ENCODE results near the gene NRF1.
"Not testable (repeated sequence)": the region's sequence is repeated elsewhere in the genome, so short reads cannot be mapped to it uniquely, and the experiment has no call there.

NRF1 gene

DNA sequence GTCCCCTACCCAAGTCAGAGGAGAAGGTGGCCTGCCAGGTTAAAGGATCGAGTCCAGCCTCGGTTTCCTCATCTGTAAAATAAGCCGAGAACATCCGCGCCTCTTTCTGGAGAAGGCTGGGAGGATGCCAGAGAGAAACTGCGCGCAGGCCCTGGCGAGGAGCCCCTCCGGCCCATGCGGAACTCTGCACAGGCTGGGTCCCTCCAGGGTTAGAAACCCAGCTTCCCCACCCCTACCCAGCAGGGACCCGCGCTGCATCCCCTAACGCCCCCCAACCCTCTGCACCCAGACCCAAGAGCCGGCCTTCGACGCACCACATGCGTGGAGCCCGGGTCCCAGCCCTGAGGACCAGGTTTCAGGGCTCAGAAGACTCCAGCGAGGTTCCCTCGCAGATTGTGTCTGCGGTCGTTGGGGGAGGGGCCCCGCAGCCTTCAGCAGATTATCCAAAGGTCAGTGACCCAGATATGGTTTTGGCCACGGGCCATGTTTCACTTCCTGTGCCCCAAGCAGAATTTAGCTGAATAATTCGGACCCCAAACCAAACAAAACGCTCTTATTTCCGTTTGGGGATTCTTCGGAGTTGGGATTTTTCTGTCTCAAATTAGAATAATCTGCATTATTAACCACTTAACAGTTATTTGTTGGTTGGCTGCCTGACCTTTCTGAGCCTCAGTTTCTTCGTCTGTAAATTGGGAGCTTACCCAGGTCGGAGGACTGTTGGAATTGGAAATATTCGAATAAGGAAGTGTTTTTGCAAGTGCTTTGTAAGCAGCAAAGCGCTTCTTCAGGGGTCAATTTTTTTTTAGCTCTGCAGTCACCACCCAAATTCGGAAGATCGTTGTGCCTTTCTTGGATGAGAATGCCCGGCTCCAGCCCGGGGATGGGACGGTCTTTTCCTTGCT lies 173.5 kb downstream of the NRF1 start:
- FAIRE-seq = no peak

DNA sequence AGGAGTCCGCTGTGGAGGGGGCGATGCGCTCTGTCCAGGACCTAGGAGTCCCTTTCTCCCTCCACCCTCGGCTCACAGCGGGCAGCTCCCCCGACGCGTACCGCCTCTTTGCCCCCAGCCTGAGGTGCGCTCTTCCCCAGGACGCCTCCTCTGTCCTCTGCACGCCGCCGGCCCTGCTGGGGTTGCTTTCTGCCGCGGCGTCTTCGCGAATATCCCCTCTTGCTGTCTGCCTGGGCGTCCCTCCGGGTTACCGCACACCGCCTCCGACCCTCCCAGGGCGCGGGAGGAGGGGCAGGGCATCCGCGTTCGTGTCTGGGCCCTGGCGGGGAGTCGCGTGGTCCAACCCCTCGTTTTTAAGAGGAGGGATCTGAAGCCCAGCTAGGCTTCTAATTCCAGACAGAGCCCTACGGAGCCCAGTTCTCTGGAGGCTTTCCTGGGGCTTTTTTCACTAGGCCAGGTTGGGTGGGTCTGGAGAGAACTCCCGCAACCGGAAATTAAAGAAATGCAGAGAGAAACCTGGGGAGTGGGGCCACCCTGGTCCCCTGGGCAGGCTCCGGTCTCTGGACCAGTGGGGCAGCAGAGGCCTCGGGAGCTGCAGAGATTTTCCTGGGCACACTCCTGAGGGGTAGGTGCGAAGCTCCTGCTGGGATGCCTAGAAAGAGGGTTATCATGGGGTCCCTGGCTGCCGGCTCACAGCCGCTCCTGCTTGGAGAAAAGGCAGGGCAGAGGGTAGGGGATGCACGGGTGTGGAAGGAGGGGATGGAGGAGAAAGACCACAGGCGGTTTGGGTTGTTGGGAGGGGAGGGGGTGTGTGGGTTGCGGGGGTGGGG lies 174.4 kb downstream of the NRF1 start:
- no peak for FAIRE-seq

DNA sequence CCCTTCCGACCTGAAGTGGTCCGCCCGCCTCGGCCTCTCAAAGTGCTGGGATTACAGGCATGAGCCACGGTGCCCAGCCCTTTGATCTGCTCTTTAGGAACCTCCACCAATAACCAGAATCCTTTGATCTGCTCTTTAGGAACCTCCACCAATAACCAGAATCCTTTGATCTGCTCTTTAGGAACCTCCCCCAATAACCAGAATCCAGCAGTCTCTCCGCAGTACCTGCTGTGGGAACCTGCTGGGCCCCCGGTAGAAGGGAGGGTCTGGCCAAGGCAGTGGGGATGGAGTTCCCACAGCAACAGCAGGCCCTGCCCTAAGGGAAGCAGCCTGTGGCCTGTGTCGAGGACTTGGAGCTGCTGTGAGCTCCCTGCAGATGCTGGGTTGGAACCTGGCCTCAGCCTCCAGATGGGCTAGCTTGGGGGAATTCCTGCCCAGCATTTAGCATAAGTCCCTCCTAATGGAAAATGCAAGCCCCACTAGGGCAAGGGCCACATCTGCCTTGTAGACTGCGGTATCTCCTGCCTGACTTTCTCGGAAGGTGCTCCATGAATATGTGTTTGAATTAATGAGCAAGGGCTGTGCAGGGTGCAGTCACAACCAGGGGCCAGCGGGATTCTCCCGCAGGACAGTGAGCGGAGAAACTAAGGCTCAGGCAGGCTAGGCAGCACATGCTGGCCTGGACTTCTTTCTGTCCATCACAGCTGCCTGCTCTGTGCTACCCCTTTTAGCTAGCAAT lies 175.5 kb downstream of the NRF1 start:
- no peak for FAIRE-seq

DNA sequence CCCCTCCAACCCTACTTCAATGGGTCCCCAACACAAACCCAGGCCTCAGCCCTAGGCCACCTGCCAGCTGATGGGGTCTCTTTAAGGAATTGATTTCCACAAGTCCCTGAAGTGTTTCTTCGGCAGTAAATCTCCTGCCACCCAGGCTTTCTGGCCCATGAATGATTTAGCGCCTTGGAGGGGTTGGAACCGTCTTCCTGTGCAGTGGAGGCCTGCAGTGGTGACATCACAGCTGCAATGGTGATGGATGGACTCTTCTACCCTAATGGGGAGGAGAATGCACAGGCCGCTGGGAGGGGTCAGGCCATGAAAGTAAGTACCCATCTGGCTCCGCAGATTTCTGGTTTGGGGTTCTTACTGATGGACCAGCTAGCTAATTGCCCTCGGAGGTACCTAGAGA lies 177.5 kb downstream of the NRF1 start:
- no peak for FAIRE-seq

DNA sequence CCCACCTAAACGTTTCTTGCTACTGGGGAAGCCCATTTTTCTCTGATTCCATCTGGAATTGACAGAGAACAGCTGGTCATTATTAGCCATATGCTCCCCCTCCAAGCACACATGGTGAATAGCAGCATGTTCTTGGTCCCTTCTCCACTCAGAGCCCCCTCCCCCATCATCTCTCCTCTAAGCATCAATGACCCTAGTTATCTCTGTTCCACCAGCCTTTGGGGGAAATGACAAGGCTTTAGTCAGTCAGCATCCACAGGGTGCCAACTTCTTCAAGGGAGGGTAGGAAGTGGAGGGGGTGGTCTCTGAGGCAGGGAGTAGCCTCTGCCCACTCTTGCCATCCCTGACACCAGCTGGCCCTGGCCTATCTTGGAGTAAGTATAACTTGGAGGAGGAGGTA lies 178.1 kb downstream of the NRF1 start:
- no peak for FAIRE-seq

DNA sequence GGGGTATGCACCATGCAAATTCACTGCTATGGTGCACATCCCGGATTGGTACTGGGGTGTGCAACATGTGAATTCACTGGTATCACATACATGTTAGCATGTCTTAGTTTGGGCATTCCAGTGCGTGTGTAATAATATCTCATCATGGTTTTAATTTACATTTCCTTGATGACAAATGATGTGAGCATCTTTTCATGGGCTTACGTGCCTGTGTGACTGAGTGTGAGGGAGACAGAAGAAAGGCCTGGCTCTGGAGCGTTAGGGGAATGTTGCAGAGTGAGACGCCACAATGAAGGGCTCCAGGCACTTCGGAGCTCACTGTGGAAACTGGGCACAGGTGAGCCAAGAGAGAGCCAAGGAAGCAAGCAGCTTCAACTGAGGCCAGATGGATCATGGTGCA lies 178.6 kb downstream of the NRF1 start:
- FAIRE-seq = no peak

DNA sequence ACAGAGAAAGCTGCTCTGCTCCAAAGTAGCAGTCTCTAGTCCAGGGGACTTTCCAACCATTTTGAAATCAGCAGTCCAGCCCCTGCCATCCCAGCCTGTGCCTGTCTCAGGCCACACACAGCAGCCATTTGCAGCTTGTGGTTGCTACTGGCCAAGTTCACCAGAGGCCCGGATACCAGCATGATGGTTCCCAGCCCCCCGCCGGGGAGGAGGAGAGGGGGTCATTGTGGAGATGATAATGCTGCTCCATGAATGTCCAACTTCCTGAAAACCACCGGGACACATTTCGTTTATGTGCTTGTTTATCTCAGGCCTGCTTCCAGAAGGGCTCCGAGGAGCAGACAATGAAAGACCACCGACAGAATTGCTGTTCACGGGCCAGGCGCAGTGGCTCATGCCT lies 181.2 kb downstream of the NRF1 start:
- FAIRE-seq = no peak

DNA sequence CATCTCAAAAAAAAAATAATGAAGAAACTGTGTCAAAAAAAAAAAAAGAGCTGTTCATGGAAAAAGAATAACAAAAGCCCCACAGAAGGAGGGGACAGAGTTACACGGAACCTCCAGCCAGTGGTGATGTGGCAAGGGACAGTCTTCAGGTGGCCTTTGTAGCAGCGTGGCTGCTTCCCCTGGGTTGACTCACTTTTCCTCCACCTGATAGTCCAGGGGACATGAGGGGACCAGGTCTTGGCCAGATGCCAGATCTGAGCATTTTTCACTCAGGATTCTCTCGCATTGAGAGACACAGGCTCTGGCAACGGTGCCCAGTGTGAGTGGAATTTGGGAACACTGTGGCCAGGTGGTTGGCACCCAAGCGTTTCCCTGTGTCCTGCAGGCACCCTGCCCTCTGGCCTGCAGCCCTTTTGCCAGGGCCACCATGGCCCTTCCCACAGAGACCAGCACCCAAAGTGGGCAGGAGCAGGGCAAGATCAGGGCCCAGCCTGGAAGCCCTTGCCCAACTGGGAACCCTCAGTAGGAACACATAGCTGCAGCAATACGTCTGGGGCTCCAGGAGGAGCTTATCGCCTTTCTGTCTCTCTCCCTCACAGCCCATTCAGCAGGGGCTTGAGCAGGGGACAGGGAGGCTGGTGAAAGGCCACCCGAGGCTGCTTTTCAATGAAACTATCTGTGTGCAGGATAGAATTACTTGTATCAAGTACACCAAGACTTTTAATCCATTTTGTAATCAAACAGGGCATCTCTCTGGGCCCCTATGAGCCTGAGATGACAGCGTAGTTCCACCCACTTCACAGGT lies 182.2 kb downstream of the NRF1 start:
- FAIRE-seq = no peak

DNA sequence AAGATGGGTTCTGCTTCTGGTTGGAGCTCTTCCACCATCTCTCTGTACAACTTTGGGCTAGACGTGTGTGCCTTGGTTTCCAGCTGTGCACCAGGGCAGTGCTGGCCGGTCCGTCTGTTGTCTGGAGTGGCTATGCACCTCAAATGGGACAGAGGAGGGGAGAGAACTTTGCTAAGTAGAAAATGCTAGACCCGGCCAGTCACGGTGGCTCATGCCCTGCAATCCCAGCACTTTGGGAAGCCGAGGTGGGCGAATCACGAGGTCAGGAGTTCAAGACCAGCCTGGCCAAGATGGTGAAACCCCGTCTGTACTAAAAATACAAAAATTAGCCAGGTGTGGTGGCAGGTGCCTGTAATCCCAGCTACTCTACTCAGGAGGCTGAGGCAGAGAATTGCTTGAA lies 182.9 kb downstream of the NRF1 start:
- not testable (repeated sequence) for FAIRE-seq

DNA sequence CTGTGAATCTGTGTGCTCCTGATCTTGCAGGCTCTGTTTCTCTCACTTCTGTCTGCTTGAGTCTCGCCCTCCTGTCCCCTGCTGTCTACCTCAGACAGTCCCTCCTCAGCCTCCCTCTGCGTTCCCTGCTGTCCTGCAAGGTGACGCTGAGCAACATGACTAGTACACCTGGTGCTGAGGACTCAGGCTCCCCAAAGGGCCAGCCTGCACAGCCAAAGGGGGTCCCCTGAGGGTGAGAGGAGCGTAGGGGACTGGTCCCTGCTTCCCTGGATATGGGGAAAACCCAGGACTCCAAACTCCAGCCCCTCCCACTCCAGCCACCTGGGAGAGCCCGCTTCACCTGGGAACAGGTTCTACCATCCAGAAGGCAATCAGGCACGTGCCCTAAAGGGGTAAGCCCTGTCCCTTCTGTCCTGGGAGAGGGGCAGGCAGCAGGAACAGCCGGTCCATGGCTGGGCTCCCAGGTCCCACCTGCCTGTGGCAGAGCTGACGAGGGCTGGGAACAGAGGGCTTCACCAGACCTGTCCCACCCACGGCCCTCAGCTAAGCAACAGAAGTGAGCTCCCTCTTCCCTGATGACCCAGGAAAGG lies 184.8 kb downstream of the NRF1 start:
- no peak for FAIRE-seq

DNA sequence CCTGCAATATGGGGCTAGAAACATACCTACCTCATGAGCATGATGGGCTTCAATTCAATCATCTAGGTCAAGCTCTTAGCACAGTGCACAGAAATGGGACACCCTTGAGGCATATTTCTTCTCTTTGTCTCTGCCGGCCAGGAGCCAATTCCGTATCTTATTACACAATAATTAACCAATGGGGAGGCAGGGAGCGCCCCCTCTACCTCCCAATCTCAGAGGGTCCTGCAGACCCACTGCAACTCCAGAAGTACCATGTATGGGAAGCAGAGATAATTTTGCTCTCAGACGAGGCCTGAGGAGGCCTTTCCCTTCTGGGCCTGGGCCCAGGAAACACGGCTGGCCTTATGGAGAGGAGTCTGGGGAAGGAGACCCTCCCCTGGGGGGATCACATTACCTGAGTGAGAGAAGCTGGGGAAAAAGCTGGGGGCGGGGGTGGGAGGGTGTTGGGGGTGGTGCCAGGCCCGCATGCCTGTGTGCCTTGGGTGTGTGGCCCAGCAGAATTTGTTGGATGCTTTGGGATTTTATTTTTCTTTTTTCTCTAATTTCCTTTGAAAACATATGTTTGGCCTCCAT lies 185.8 kb downstream of the NRF1 start:
- FAIRE-seq = no peak

DNA sequence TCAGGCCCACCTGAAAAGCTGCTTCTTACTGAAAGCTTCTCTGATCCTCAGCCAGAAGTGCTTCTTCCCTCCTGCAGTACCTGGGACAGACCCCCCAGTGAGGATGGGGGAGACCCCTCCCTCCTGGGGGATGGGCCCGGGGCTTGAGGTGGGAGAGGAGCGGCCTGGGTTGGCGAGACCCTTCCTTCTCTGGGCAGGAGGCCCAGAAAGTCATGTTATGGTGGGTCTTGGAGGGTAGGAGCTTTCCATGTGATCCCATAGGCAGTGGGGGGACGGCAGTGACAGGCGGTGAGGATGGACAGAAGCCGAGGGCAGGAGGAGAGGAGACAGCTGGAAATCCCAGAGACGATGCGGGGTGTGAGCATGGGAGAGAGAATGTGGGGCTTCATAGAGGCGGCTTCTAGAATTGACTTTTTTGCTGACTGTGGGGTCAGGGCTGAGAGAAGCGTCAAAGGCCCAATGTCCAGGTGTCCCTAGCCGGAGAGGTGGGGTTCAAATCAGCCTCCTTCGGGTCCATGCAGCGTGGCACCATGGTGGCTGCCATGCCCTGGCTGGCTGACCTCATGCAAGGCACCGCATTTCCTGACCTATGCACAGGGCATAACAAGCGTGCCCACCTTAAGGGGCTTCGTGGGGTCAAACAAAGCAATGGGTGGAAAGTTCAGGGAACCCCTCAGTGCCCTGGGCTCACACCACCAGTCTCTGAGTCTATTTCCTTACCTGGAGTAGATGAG lies 187.3 kb downstream of the NRF1 start:
- FAIRE-seq = no peak

DNA sequence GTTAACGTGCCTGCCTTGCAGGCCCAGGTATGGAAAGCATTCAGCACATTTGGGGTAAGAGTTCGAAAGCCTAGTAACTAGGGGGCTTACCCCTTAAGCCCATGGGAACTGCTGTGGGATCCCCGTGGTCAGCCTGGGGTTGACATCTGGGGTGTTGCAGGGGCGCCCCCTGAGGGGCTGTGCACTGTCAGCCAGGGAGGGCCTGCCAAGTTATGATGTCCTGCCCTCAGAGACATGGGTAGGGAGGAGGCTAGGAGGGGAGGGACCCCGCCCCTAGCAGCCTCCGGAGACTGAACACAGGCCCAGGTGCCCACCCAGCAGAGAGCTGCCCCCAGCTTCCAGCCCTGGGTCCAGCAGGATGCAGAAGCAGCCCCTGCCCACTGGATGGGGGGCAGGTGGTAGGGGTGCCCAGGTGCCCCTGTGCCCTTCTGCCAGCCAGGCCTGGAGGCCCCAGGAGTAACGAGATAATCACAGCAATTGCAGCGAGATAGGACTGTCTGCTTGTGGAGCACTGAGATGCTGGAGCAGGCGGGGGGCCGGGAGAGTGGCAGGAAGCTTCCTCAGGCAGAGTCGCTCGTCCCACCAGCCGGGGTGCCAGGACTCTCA lies 187.9 kb downstream of the NRF1 start:
- no peak for FAIRE-seq

DNA sequence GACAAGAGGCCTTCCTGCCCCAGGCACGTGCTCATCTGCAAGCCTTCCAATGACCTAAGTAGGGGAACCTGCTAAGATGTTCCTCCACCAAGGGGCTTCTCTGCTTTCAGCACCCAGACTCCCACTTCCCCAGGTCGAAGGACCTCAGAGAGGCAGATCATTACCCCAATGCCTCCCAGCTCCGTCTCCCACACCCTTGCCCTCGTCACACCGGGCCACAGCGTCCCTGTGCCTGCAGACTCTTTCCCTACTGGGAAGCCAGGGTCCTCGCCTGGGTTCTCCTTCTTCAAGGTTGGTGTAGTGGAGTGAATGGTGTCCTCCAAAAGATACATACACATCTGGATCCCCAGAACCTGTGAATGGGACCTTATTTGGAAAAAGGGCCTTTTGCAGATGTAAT lies 189.4 kb downstream of the NRF1 start:
- FAIRE-seq = no peak

DNA sequence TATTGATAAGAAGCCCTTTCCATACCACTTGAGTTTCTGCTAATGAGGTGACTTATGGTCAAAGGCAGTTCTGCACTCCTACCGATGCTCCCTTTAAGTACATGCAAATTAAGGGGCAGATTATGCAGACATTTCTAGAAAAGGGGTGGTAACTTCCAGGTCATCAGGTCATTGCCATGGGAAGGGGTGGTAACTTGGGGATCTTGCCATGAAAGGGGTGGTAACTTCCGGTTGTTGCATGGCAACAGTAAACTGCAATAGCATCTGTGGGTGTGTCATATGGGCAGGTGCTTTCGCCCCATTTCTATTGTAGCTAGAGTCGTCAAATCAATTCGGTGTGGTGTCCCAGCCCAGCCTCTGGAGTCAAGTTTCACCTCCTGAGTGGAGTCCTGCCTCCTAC lies 190.4 kb downstream of the NRF1 start:
- FAIRE-seq = no peak

DNA sequence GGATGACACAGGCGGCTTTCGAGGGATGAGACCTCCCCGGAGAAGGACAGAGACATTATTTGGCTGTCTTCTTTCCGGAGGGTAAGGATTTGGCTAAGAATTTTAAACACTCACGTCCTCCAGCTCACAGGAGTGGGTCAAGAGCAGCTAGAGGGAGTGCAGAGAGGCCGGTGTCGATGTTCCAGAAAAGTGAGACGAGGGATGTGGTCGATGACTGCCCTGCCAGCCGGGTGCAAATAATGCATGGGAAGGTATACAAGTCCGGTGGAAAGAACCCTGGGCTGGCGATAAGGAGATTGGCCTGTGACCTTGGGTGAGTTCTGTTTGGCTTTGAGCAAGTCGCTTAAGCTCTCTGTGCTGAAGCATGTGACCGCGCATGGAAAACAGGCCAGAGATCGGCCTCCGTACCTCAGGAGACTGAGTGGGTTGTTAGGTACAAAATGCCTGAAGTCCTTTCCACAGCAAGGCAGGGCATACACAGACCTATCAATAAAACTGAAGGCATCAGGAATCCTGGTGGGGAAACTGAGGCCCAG lies 192.1 kb downstream of the NRF1 start:
- no peak for FAIRE-seq

DNA sequence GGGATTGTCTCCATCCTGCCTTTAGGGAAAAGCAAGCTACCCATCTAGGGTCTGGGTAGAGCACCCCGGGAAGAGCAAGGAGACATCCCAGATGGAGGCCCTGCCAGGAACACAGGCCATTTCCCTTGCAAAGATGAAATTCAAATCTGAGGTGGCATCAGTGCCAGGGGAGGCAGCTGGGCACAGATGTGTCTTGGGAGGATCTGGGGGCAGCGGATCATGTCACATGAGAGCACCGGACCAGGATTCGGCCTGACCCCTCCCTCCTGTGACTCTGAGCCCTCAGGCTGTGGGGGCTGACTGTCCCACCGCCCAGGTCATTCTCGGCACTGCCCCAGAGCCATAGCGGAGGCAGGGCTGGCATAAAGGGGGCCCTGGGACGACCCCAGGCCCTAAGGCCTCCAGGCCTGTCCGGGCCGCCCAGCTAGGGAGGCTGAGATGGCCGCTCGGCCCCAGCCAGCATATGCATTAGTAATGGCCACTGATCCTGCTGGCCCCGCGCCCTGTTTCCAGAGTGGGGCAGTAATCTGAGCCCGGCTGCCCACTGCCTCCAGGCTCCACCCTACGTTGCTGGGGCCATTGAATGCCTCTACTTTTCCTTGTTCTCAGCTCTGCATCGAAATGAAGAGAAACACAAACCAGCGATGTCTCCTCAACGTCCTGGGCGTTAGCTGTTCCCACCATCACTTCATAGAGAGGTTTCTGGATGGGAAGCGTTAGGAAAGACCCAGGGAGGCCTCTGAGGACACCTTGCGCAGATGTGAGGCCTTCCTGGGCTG lies 192.8 kb downstream of the NRF1 start:
- no peak for FAIRE-seq

DNA sequence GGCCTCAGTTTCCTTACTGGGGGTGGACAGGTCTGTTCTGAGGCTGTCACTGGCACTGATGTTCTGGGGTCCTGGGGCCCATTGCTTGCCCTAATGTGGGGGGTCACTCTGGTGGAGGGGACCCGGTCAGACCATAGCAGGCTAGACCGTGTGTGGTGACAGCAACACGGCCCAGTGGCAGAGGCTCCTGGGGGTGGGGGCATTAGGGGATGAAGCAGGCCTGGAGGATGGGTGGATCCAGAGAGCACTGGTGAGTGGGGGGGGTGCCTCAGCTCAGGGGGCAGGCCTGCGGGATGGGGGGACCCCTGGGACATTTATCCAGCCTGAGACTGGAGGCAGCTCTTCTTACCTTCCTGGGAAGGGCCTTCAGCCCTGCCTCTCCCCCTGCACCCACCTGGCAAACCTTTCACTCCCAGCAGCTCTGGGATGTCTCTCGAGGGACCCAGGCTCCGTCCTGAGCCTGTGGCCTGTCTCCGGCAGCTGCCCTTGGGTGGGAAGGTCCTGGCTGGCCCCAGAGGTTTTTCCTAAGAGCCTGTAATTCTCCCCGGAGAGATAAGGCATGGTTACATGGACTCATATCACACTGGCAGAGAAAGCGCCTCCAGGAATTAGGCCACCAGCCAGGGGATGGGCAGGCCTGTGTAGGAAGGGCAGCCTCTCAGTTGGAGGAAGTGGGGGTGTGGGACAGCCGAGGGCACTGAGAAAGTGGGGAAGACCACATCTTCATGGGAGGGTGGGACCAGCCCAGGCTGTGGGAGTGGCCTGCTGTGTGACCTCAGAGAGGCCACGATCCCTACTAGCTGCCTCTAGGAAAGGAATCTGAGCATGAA lies 193.6 kb downstream of the NRF1 start:
- no peak for FAIRE-seq

Measured in islet of Langerhans (tissue), 1 donor.